Activated T-cell treated with anti-CD3 and anti-CD28 coated beads, Interleukin-2, amount 50 U/mL, for 72 hours (primary cell): ENCODE measurements around the gene ABHD2. TPM values are rescaled to one million over a fixed set of nuclear protein-coding genes. Genes with fewer than 3 reads are reported as not detected.
"Not testable (repeated sequence)": the region's sequence is repeated elsewhere in the genome, so short reads cannot be mapped to it uniquely, and the experiment has no call there.

Source experiments
- ATAC-seq, 2 donors: fragments of 150-1000 bp; cut with Tn5 transposase; replicated peaks in 1 of 2; 2 replicates each; pipeline ENCODE4 v1.10.0; 2021; ENCODE audit warnings: moderate library complexity in 2 of 2, mild to moderate bottlenecking in 1 of 2
- DNase-seq, 2 donors: peaks; one replicate each; pipeline ENCODE4 v3.0.0; 2021 to 2022; ENCODE audit warnings: mixed read lengths in 1 of 2
- H3K27ac Mint-ChIP-seq: one replicate; pipeline ENCODE4 v1.8.0; 2022; ENCODE audit warnings: mild to moderate bottlenecking, moderate library complexity, mixed read lengths
- H3K27me3 Mint-ChIP-seq: one replicate; pipeline ENCODE4 v1.8.0; 2022; ENCODE audit warnings: low read depth, mixed read lengths
- H3K36me3 Mint-ChIP-seq, 2 donors: one replicate each; pipeline ENCODE4 v1.8.0; 2022; ENCODE audit warnings: mixed read lengths in 2 of 2, mild to moderate bottlenecking in 1 of 2; ENCODE audit not compliant: insufficient read depth in 2 of 2
- H3K4me1 Mint-ChIP-seq: one replicate; pipeline ENCODE4 v1.8.0; 2022; ENCODE audit warnings: low read depth, mixed read lengths
- H3K4me3 Mint-ChIP-seq, 2 donors: one replicate each; pipeline ENCODE4 v1.8.0; 2022; ENCODE audit warnings: mild to moderate bottlenecking in 2 of 2, mixed read lengths in 2 of 2, moderate library complexity in 2 of 2
- H3K9me3 Mint-ChIP-seq, 2 donors: one replicate each; pipeline ENCODE4 v1.8.0; 2022; ENCODE audit warnings: mixed read lengths in 2 of 2
- total RNA-seq, 2 donors: library from RNA; stranded (reverse); gene quantifications; one replicate each; pipeline ENCODE4 v1.2.3, GENCODE V29; 2022

Gene ABHD2
- total RNA-seq, 2 donors from 2014 or later = 36.8 to 44.1 TPM

DNA sequence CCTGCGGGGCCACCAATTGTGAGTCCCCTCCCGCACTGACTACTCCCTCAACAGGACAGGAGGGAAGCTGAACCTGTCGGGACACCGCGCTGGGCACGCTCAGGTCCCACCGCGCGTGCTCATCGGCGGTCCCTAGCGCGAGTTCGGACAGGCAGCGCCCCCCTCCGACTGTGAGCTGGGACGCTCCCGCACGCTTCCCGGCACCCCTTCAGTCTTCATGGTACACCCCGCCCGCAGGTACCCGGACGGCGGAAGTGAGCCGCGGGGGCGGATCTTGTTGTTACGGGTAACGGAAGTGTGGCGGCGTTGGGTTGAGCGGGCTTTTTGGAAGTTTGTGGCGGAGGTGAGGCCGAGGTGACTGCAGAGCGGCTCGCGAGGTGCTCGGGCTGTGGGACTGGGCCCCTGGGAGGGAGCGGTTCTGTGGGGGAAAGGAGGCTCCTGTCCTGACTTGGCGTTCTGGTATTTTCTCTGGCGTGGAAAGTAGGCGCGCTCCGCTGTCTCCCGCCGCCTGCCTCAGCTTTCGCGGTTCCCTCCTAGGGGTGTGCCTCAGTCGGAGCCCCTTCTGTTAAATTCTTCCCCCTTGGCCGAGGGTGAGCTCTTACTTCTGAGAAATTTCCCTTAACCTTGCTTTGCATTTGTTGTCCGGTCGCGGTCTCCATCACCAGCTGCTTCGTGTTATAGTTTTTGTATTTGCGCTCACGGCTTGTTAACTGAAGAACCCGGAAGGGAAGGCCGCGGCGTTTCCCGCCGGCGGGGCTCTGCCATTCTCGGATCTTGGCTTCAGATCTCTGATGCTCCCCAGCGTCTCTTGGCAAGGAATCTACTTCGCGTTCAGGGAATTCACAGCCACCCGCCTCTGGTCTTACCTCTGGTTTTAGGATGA, 155.7 kb downstream of the ABHD2 start, which contains the start of gene FANCI:
Gene FANCI, plus strand, starts transcription at position 289 of the 883 bp plus-strand sequence. CDS start 3,669 bp downstream, outside the sequence.
- peak within 1 kb of the TSS; percentile 98 for H3K27ac Mint-ChIP-seq
- ATAC-seq (peak; percentile 95 to 96), DNase-seq (peak; percentile 98 to 99)
- H3K9me3 Mint-ChIP-seq = no peaks in the 10 kb centered on the region
- H3K4me3 Mint-ChIP-seq = peak within 1 kb of the TSS; percentile 87 to 99
- peaks cover 40% of the 10 kb centered on the region for H3K4me1 Mint-ChIP-seq
- no peaks in the 10 kb centered on the region for H3K27me3 Mint-ChIP-seq
- H3K36me3 Mint-ChIP-seq = peaks cover 15 to 29% of the 10 kb centered on the region in 2 donors

DNA sequence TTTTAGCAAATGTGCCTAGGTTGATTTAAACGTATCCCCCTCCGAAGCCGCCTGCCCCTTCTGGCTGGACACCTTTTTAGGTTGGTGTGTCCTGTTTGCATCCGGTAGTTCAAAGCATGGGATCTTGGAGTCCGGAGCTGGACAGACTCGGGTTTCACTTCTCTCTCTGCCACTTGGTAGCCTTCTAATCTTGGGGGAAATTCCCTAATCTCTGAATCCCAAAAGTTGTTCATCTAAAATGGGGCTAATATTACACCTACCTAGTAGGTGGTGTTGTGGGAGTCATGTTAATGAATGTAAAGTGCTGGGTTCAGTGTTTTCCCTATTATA, 156.3 kb downstream of the ABHD2 start:
- H3K4me3 Mint-ChIP-seq = peak overlapping the region; percentile 87 to 99
- peak in 1 of 2 donors; percentile 12 for ATAC-seq

DNA sequence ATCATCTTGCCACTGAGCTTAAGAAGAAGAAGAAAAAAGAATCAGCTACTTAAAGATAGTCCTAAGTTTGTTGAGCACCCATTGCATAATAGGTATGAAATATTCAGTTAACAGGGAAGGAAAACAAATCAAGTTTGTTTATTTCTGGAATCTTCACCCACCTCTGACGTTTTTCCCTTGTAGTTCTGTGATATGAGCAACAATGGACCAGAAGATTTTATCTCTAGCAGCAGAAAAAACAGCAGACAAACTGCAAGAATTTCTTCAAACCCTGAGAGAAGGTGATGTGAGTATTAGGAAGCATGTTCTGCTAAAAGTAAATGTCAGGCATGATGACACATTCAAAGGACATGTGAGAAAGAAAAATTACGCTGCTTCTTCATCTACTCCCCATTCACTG, 159.2 kb downstream of the ABHD2 start:
- Mint-ChIP-seq H3K4me3 (no peak overlapping the region), H3K4me1 (peaks cover 40% of the 10 kb centered on the region), H3K36me3 (peaks cover 20 to 52% of the 10 kb centered on the region in 2 donors), H3K27ac (peak overlapping the region; percentile 25), H3K27me3 (no peaks in the 10 kb centered on the region), H3K9me3 (no peaks in the 10 kb centered on the region)
- DNase-seq (no peak), ATAC-seq (no peak)

More for the DNA sequence above, 156.3 kb downstream of the ABHD2 start:
- H3K36me3 Mint-ChIP-seq = peaks cover 15 to 32% of the 10 kb centered on the region in 2 donors
- no peak for DNase-seq
- H3K27ac Mint-ChIP-seq = peak overlapping the region; percentile 98
- no peaks in the 10 kb centered on the region for H3K27me3 Mint-ChIP-seq
- no peaks in the 10 kb centered on the region for H3K9me3 Mint-ChIP-seq
- H3K4me1 Mint-ChIP-seq = peaks cover 40% of the 10 kb centered on the region

DNA sequence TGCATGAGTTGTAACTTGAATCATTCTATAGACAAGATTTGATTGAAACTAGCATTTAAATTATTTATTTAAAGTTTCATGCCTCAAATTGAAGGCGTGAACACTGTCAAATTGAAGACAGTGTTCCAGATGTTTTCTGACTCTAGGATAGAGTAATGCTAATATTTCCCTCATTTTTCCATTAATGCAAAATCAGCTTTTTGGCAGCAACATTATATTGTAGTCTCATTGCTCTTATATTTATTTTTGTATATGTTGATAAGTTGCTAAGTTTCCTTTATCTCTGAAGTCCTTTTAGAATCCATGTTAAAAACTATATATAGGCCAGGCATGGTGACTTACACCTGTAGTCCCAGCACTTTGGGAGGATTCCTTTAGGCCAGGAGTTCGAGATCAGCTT, 160.3 kb downstream of the ABHD2 start:
- H3K9me3 Mint-ChIP-seq = no peaks in the 10 kb centered on the region
- ATAC-seq = no peak
- H3K4me1 Mint-ChIP-seq = peaks cover 31% of the 10 kb centered on the region
- no peak overlapping the region for H3K27ac Mint-ChIP-seq
- H3K36me3 Mint-ChIP-seq = peaks cover 20 to 58% of the 10 kb centered on the region in 2 donors
- no peaks in the 10 kb centered on the region for H3K27me3 Mint-ChIP-seq
- DNase-seq = no peak
- no peak overlapping the region for H3K4me3 Mint-ChIP-seq

DNA sequence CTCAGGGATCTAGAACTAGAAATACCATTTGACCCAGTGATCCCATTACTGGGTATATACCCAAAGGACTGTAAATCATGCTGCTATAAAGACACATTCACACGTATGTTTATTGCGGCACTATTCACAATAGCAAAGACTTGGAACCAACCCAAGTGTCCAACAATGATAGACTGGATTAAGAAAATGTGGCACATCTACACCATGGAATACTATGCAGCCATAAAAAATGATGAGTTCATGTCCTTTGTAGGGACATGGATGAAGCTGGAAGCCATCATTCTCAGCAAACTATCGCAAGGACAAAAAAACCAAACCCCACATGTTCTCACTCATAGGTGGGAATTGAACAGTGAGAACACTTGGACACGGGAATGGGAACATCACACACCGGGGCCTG, 161.9 kb downstream of the ABHD2 start:
- H3K4me3 Mint-ChIP-seq, H3K27me3 Mint-ChIP-seq, ATAC-seq, H3K9me3 Mint-ChIP-seq, H3K27ac Mint-ChIP-seq, DNase-seq: not testable (repeated sequence)
- Mint-ChIP-seq H3K36me3 (peaks cover 13 to 60% of the 10 kb centered on the region in 2 donors), H3K4me1 (peaks cover 25% of the 10 kb centered on the region)

Other genes with a start within 250 kb of the ABHD2 start
- 100 to 1,000 TPM in 1 of 2 donors, 10 to 100 TPM in 1; 82.5 to 114 TPM for gene HAPLN3, start 192.9 kb upstream of the ABHD2 start, total RNA-seq
- 10 to 100 TPM; 21.7 to 27.7 TPM for gene MFGE8, start 175.1 kb upstream of the ABHD2 start, total RNA-seq
- under 1 TPM in 1 of 2 donors, not detected in 1; 0.53 TPM for gene RLBP1, start 133.1 kb downstream of the ABHD2 start, total RNA-seq
- gene FANCI, start 155.5 kb downstream of the ABHD2 start, total RNA-seq = 100 to 1,000 TPM; 179 to 195 TPM
- 10 to 100 TPM; 71.5 to 74.1 TPM for gene POLG, start 246.4 kb downstream of the ABHD2 start, total RNA-seq